HCT116 (cell line): ENCODE results near the gene NTRK3. TPM values are rescaled to one million over a fixed set of nuclear protein-coding genes. Genes with fewer than 3 reads are reported as not detected.

Source experiments
- ATAC-seq: fragments of 200-7000 bp; cut with Tn5 transposase; 2 replicates; pipeline ENCODE4 v1.9.1; 2020; ENCODE audit warnings: mild to moderate bottlenecking, moderate library complexity
- BruUV-seq: library from RNA; stranded (reverse); fragments of 400-500 nt; replicated peaks from 2 replicates; lab custom pipeline; 2021; lab: Mats Ljungman, UMichigan
- CTCF ChIA-PET: fragments of 300-600 bp; sonication (Branson Sonifier 250); formaldehyde crosslinking; loops from one replicate; lab custom pipeline; 2021; ENCODE audit warnings: antibody characterized with exemption; lab: Charles Lee
- POLR2A ChIA-PET: fragments of 300-600, 350-600 bp; sonication (Branson Sonifier 250); formaldehyde crosslinking; loops from one replicate; lab custom pipeline; 2021; ENCODE audit warnings: antibody characterized with exemption; lab: Charles Lee
- RAD21 ChIA-PET, 2 experiments: fragments of 300-600 bp; sonication (Branson Sonifier 250); formaldehyde crosslinking; loops; one replicate each; lab custom pipeline; 2023; ENCODE audit warnings: low total read pairs in 2 of 2; ENCODE audit not compliant: uncharacterized antibody in 2 of 2, unreplicated experiment in 2 of 2, low non-redundant PET in 1 of 2; lab: Charles Lee
- DNase-seq: peaks from one replicate; pipeline ENCODE4 v3.0.0-alpha.2; 2010; ENCODE audit warnings: low read depth, low spot score
- H2AFZ ChIP-seq: fragments of 200-600 bp; shearing (Covaris generic), sonication (generic); 2 replicates; pipeline ENCODE4 v1.6.1; 2017; ENCODE audit warnings: low read depth, mixed run types, mixed read lengths, antibody characterized with exemption, low read length; ENCODE audit not compliant: poor library complexity, severe bottlenecking
- H3K27ac ChIP-seq: 2 replicates; pipeline ENCODE4 v1.5.1; 2012; ENCODE audit warnings: low read depth, low read length
- H3K27me3 ChIP-seq: fragments of 200-600 bp; sonication (generic); 2 replicates; pipeline ENCODE4 v1.6.1; 2016; ENCODE audit warnings: mixed run types, low read length, mixed read lengths; ENCODE audit not compliant: insufficient read depth
- H3K36me3 ChIP-seq, 2 experiments: fragments of 200-500 bp in 1 of 2; fragments of 200-600 bp in 1 of 2; sonication (Bioruptor generic) in 1 of 2; sonication (generic) in 1 of 2; 2 replicates each; pipeline versions ENCODE4 v1.5.1 to v1.6.1; 2014 to 2016; ENCODE audit warnings: low read length in 2 of 2, inconsistent platforms in 1 of 2, mixed read lengths in 1 of 2, mixed run types in 1 of 2; ENCODE audit not compliant: insufficient read depth in 2 of 2, control insufficient read depth in 1 of 2
- H3K4me1 ChIP-seq, 2 experiments: fragments of 200-600 bp in 1 of 2; sonication (generic) in 1 of 2; 2 replicates each; pipeline versions ENCODE4 v1.5.1 to v1.6.1; 2012 to 2017; ENCODE audit warnings: low read length in 2 of 2, inconsistent platforms in 1 of 2, mild to moderate bottlenecking in 1 of 2, mixed read lengths in 1 of 2, mixed run types in 1 of 2, moderate library complexity in 1 of 2; ENCODE audit not compliant: insufficient read depth in 2 of 2, control insufficient read depth in 1 of 2
- H3K4me2 ChIP-seq: fragments of 200-600 bp; sonication (generic); 2 replicates; pipeline ENCODE4 v1.6.1; 2017; ENCODE audit warnings: mixed run types, low read length, mixed read lengths
- H3K4me3 ChIP-seq, 2 experiments: fragments of 200-600 bp in 1 of 2; sonication (generic) in 1 of 2; replicated peaks in 1 of 2; 2 replicates each; pipeline ENCODE4 v1.5.1; 2011 to 2016; ENCODE audit warnings: low read length in 2 of 2, control low read depth in 1 of 2, low read depth in 1 of 2, mild to moderate bottlenecking in 1 of 2, mixed read lengths in 1 of 2, mixed run types in 1 of 2
- H3K79me2 ChIP-seq: fragments of 200-600 bp; sonication (generic); 2 replicates; pipeline ENCODE4 v1.6.1; 2017; ENCODE audit warnings: mild to moderate bottlenecking, mixed run types, low read length, moderate library complexity, mixed read lengths; ENCODE audit not compliant: insufficient read depth
- H3K9ac ChIP-seq: fragments of 200-600 bp; sonication (generic); 2 replicates; pipeline ENCODE4 v1.6.1; 2016; ENCODE audit warnings: low read length, mixed read lengths
- H3K9me2 ChIP-seq: fragments of 200-600 bp; sonication (generic), shearing (Covaris generic); 2 replicates; pipeline ENCODE4 v1.6.1; 2017; ENCODE audit warnings: mixed run types, mild to moderate bottlenecking, moderate library complexity; ENCODE audit not compliant: insufficient read depth
- H3K9me3 ChIP-seq, 2 experiments: fragments of 200-500 bp in 1 of 2; fragments of 200-600 bp in 1 of 2; sonication (Bioruptor generic) in 1 of 2; sonication (generic) in 1 of 2; 2 replicates each; pipeline ENCODE4 v1.6.1; 2014 to 2017; ENCODE audit warnings: low read length in 2 of 2, mixed read lengths in 2 of 2, inconsistent platforms in 1 of 2, low read depth in 1 of 2, mild to moderate bottlenecking in 1 of 2, mixed run types in 1 of 2, moderate library complexity in 1 of 2; ENCODE audit not compliant: control insufficient read depth in 1 of 2, insufficient read depth in 1 of 2
- H4K20me1 ChIP-seq: fragments of 200-600 bp; sonication (generic), shearing (Covaris generic); 2 replicates; pipeline ENCODE4 v1.6.1; 2017; ENCODE audit warnings: mixed run types, mild to moderate bottlenecking, moderate library complexity; ENCODE audit not compliant: insufficient read depth
- CBX3 ChIP-seq: IDR thresholded peaks from 2 replicates; pipeline ENCODE4 v1.6.1; 2012; ENCODE audit warnings: low read depth
- CEBPB ChIP-seq: IDR thresholded peaks from 2 replicates; pipeline ENCODE4 v1.6.1; 2012; ENCODE audit warnings: low read depth
- CTCF ChIP-seq, 3 experiments: fragments of 200-600 bp in 1 of 3; sonication (generic) in 1 of 3; IDR thresholded peaks in 2 of 3; conservative IDR thresholded peaks in 1 of 3; 2 replicates each; pipeline ENCODE4 v1.5.1; 2012 to 2017; ENCODE audit warnings: low read depth in 2 of 3, low read length in 2 of 3, antibody characterized with exemption in 1 of 3, borderline replicate concordance in 1 of 3, control low read depth in 1 of 3, mild to moderate bottlenecking in 1 of 3, mixed read lengths in 1 of 3, mixed run types in 1 of 3, moderate library complexity in 1 of 3; ENCODE audit not compliant: insufficient read depth in 1 of 3
- EZH2 ChIP-seq: fragments of 200-600 bp; sonication (generic); IDR thresholded peaks from 2 replicates; pipeline ENCODE4 v1.6.1; 2017; ENCODE audit warnings: antibody characterized with exemption, mixed run types
- EZH2phosphoT487 ChIP-seq: fragments of 200-600 bp; IDR thresholded peaks from 2 replicates; pipeline ENCODE4 v1.6.1; 2018; ENCODE audit warnings: antibody characterized with exemption, borderline replicate concordance
- FOSL1 ChIP-seq: IDR thresholded peaks from 2 replicates; pipeline ENCODE4 v1.6.1; 2012; ENCODE audit warnings: low read depth
- JUND ChIP-seq: IDR thresholded peaks from 2 replicates; pipeline ENCODE4 v1.6.1; 2012
- MAX ChIP-seq: IDR thresholded peaks from 2 replicates; pipeline ENCODE4 v1.6.1; 2012
- POLR2A ChIP-seq: IDR thresholded peaks from 2 replicates; pipeline ENCODE4 v1.7.0; 2011; ENCODE audit warnings: borderline replicate concordance; ENCODE audit not compliant: insufficient read depth, insufficient read length; ENCODE audit errors: extremely low read depth
- POLR2AphosphoS5 ChIP-seq: IDR thresholded peaks from 2 replicates; pipeline ENCODE4 v1.6.1; 2011; ENCODE audit warnings: mild to moderate bottlenecking, low read depth, low read length, moderate library complexity
- REST ChIP-seq: IDR thresholded peaks from 2 replicates; pipeline ENCODE4 v1.6.1; 2012; ENCODE audit warnings: low read depth
- SIN3A ChIP-seq: IDR thresholded peaks from 2 replicates; pipeline ENCODE4 v1.6.1; 2012; ENCODE audit warnings: low read depth
- SRF ChIP-seq: IDR thresholded peaks from 2 replicates; pipeline ENCODE4 v1.6.1; 2012; ENCODE audit warnings: low read depth
- YY1 ChIP-seq: IDR thresholded peaks from 2 replicates; pipeline ENCODE4 v1.6.1; 2011; ENCODE audit warnings: low read length, low read depth, moderate library complexity, mild to moderate bottlenecking; ENCODE audit not compliant: insufficient replicate concordance; ENCODE audit errors: extremely low read depth
- ZBTB33 ChIP-seq: IDR thresholded peaks from 2 replicates; pipeline ENCODE4 v1.6.1; 2011; ENCODE audit warnings: mild to moderate bottlenecking, low read length, moderate library complexity; ENCODE audit not compliant: insufficient replicate concordance; ENCODE audit errors: extremely low read depth
- ZFX ChIP-seq: fragments of 450-650 bp; IDR thresholded peaks from 2 replicates; pipeline ENCODE4 v1.6.1; 2017
- intact Hi-C: fragments of 100-400 bp; cut with micrococcal nuclease; formaldehyde crosslinking; loops from 2 replicates; pipeline ENCODE4 v1.10.0; 2022
- total RNA-seq: library from RNA; stranded (reverse); gene quantifications from one replicate; pipeline ENCODE4 v1.2.1, GENCODE V29; 2021; ENCODE audit not compliant: unreplicated experiment

The NTRK3 gene
- total RNA-seq, 1 experiment from 2014 or later: not detected

GRCh38 chr15:87848012-87848411, 408.5 kb downstream of the NTRK3 start:
- Histone ChIP-seq H3K9ac (no peak overlapping the region), H3K4me3 (no peak overlapping the region), H3K36me3 (no peaks in the 10 kb centered on the region), H3K79me2 (no peaks in the 10 kb centered on the region), H4K20me1 (no peaks in the 10 kb centered on the region), H2AFZ (no peak overlapping the region), H3K4me2 (no peak overlapping the region), H3K9me3 (peaks cover 5 to 14% of the 10 kb centered on the region in 2 experiments; a peak in 2 of 4 replicates), H3K9me2 (no peaks in the 10 kb centered on the region), H3K4me1 (no peaks in the 10 kb centered on the region), H3K27me3 (no peaks in the 10 kb centered on the region), H3K27ac (no peak overlapping the region)
- TF ChIP-seq CTCF (IDR thresholded peaks at IDR 0.05 in 2 of 3, conservative IDR thresholded peaks at IDR 0.05 in 1 of 3; ENCODE audit: borderline replicate concordance in 1 of 3, insufficient read depth in 1 of 3, low read depth in 2 of 3, low read length in 2 of 3): no peak
- no peak for TF ChIP-seq EZH2phosphoT487
- TF ChIP-seq EZH2: no peak
- no peak for TF ChIP-seq MAX
- no peak for TF ChIP-seq REST
- no peak for TF ChIP-seq POLR2A
- no peak for TF ChIP-seq SRF
- no peak for TF ChIP-seq SIN3A
- TF ChIP-seq POLR2AphosphoS5: no peak
- TF ChIP-seq FOSL1: no peak
- TF ChIP-seq CBX3: no peak
- no peak for TF ChIP-seq ZBTB33
- TF ChIP-seq ZFX: no peak
- TF ChIP-seq JUND: no peak
- no peak for TF ChIP-seq YY1
- TF ChIP-seq CEBPB: no peak
- ChIA-PET POLR2A (no interaction called here), RAD21 (no interaction called here), CTCF (no interaction called here)
- no peak for DNase-seq
- intact Hi-C loops: no loop called here
- no peak for ATAC-seq
- no TSS peak for BruUV-seq
